Measurements from ENCODE around the gene EEIG1.
A peak's percentile ranks its signal among the peaks of the same experiment; 100 is the strongest.

EEIG1 gene

GRCh38 chr9:127940593-127940992 is 40.2 kb downstream of the EEIG1 start:
- Histone ChIP-seq H3K9me3 (ENCODE audit: control insufficient read depth, insufficient read depth, low read length) (no peaks in the 10 kb centered on the region), H3K36me3 (ENCODE audit: insufficient read depth, low read length) (0 out of 2 replicates have a peak, but pooled peaks cover 2% of the 10 kb centered on the region), H3K4me1 (ENCODE audit: insufficient read depth, low read length) (0 out of 2 replicates have a peak, but pooled peaks cover 8% of the 10 kb centered on the region), H3K9ac (ENCODE audit: low read depth, low read length) (no peak overlapping the region)

GRCh38 chr9:127938298-127938690 is 42.5 kb downstream of the EEIG1 start:
- Histone ChIP-seq H3K9me3 (ENCODE audit: control insufficient read depth, insufficient read depth, low read length) (no peaks in the 10 kb centered on the region), H3K4me1 (ENCODE audit: insufficient read depth, low read length) (0 out of 2 replicates have a peak, but pooled peaks cover 5% of the 10 kb centered on the region), H3K9ac (ENCODE audit: low read depth, low read length) (peak overlapping the region; percentile 67; the same call in 1 of the 2 replicates), H3K36me3 (ENCODE audit: insufficient read depth, low read length) (0 out of 2 replicates have a peak, but pooled peaks cover 2% of the 10 kb centered on the region)

GRCh38 chr9:127937388-127938297 is 43.1 kb downstream of the EEIG1 start, which contains the start of gene DPM2:
Gene DPM2, minus strand, starts transcription at chr9:127937854. Its CDS starts 34 bp downstream, at chr9:127937820.
- Histone ChIP-seq H3K9me3 (ENCODE audit: control insufficient read depth, insufficient read depth, low read length) (no peaks in the 10 kb centered on the region), H3K9ac (ENCODE audit: low read depth, low read length) (peak within 1 kb of the TSS; percentile 67)

GRCh38 chr9:127937056-127937387 is 43.8 kb downstream of the EEIG1 start:
- H3K4me1 ChIP-seq (ENCODE audit: insufficient read depth, low read length), result 0 out of 2 replicates have a peak, but pooled peaks cover 5% of the 10 kb centered on the region
- no peaks in the 10 kb centered on the region for H3K9me3 ChIP-seq (ENCODE audit: control insufficient read depth, insufficient read depth, low read length)
- H3K36me3 ChIP-seq (ENCODE audit: insufficient read depth, low read length), result no peaks in the 10 kb centered on the region
- peak overlapping the region; percentile 67 for H3K9ac ChIP-seq (ENCODE audit: low read depth, low read length)

More at GRCh38 chr9:127937388-127938297, 43.1 kb downstream of the EEIG1 start, which contains the start of gene DPM2:
- H3K4me1 ChIP-seq (ENCODE audit: insufficient read depth, low read length), result 0 out of 2 replicates have a peak, but pooled peaks cover 5% of the 10 kb centered on the region
- H3K36me3 ChIP-seq (ENCODE audit: insufficient read depth, low read length), result 0 out of 2 replicates have a peak, but pooled peaks cover 2% of the 10 kb centered on the region

GRCh38 chr9:127936347-127936852 is 44.4 kb downstream of the EEIG1 start:
- H3K9ac ChIP-seq (ENCODE audit: low read depth, low read length), result no peak overlapping the region

GRCh38 chr9:127935765-127936221 is 45.0 kb downstream of the EEIG1 start:
- Histone ChIP-seq H3K4me1 (ENCODE audit: insufficient read depth, low read length) (peaks cover 11% of the 10 kb centered on the region), H3K9ac (ENCODE audit: low read depth, low read length) (no peak overlapping the region), H3K9me3 (ENCODE audit: control insufficient read depth, insufficient read depth, low read length) (no peaks in the 10 kb centered on the region)

More at GRCh38 chr9:127936347-127936852, 44.4 kb downstream of the EEIG1 start:
- no peaks in the 10 kb centered on the region for H3K36me3 ChIP-seq (ENCODE audit: insufficient read depth, low read length)
- H3K9me3 ChIP-seq (ENCODE audit: control insufficient read depth, insufficient read depth, low read length), result no peaks in the 10 kb centered on the region
- H3K4me1 ChIP-seq (ENCODE audit: insufficient read depth, low read length), result peaks cover 8% of the 10 kb centered on the region

GRCh38 chr9:127934986-127935385 is 45.8 kb downstream of the EEIG1 start:
- H3K4me1 ChIP-seq (ENCODE audit: insufficient read depth, low read length), result peaks cover 11% of the 10 kb centered on the region
- H3K9me3 ChIP-seq (ENCODE audit: control insufficient read depth, insufficient read depth, low read length), result no peaks in the 10 kb centered on the region
- no peak overlapping the region for H3K9ac ChIP-seq (ENCODE audit: low read depth, low read length)
- H3K36me3 ChIP-seq (ENCODE audit: insufficient read depth, low read length), result no peaks in the 10 kb centered on the region

More at GRCh38 chr9:127935765-127936221, 45.0 kb downstream of the EEIG1 start:
- no peaks in the 10 kb centered on the region for H3K36me3 ChIP-seq (ENCODE audit: insufficient read depth, low read length)

GRCh38 chr9:127934248-127934647 is 46.5 kb downstream of the EEIG1 start:
- H3K9me3 ChIP-seq (ENCODE audit: control insufficient read depth, insufficient read depth, low read length), result no peaks in the 10 kb centered on the region
- peaks cover 11% of the 10 kb centered on the region for H3K4me1 ChIP-seq (ENCODE audit: insufficient read depth, low read length)
- H3K36me3 ChIP-seq (ENCODE audit: insufficient read depth, low read length), result no peaks in the 10 kb centered on the region
- no peak overlapping the region for H3K9ac ChIP-seq (ENCODE audit: low read depth, low read length)

GRCh38 chr9:127931092-127931881 is 49.5 kb downstream of the EEIG1 start:
- Histone ChIP-seq H3K9ac (ENCODE audit: low read depth, low read length) (peak overlapping the region; percentile 55; the same call in 1 of the 2 replicates), H3K4me1 (ENCODE audit: insufficient read depth, low read length) (peaks cover 7% of the 10 kb centered on the region)

More at GRCh38 chr9:127931092-127931881, 49.5 kb downstream of the EEIG1 start:
- Histone ChIP-seq H3K36me3 (ENCODE audit: insufficient read depth, low read length) (no peaks in the 10 kb centered on the region), H3K9me3 (ENCODE audit: control insufficient read depth, insufficient read depth, low read length) (no peaks in the 10 kb centered on the region)

All from ES-I3 (cell line).